Mucosa of descending colon (tissue), 3 donors: ENCODE measurements around the gene SPAG6. TPM values are rescaled to one million over a fixed set of nuclear protein-coding genes. Genes with fewer than 3 reads are reported as not detected.

Experiments
- ATAC-seq: fragments of 200-7000 bp; cut with Tn5 transposase; one replicate; pipeline ENCODE4 v1.9.1; 2020; ENCODE audit warnings: mild to moderate bottlenecking, moderate library complexity
- DNase-seq, 3 donors: peaks; one replicate each; pipeline ENCODE4 v3.0.0-alpha.2; 2020
- H3K36me3 ChIP-seq: fragments of 200-600 bp; one replicate; pipeline ENCODE4 v1.8.0; 2021; ENCODE audit warnings: low read depth, mild to moderate bottlenecking
- H3K4me1 ChIP-seq: fragments of 200-600 bp; one replicate; pipeline ENCODE4 v1.8.0; 2021; ENCODE audit warnings: low read depth, mild to moderate bottlenecking
- H3K4me3 ChIP-seq: fragments of 200-600 bp; one replicate; pipeline ENCODE4 v1.8.0; 2021; ENCODE audit warnings: mild to moderate bottlenecking
- H3K9me3 ChIP-seq: fragments of 200-600 bp; one replicate; pipeline ENCODE4 v1.8.0; 2021; ENCODE audit warnings: mild to moderate bottlenecking
- intact Hi-C, 2 donors: fragments of 100-400 bp; cut with DNase I in 1 of 2; cut with micrococcal nuclease in 1 of 2; formaldehyde crosslinking; loops; one replicate each; pipeline versions ENCODE4 v1.11.0 to v1.11.1; 2022; cut with DNase I, micrococcal nuclease
- long read RNA-seq, 2 donors: library from polyadenylated mRNA; unstranded; transcript quantifications; one replicate each; pipeline ENCODE4 v2.0.0, GENCODE V29; 2019 to 2021
- total RNA-seq, 3 donors: library from RNA; stranded (reverse); fragmentation: NEBNext Ultra II Directional in 2 of 3; extraction: Animal tissue kit (Norgen Biotek cat#: 25700) in 2 of 3; gene quantifications; one replicate each; pipeline versions ENCODE4 v1.2.1 to v1.2.4, GENCODE V29; 2021 to 2023
- TF ChIP-seq, protein P1 (sequence below): fragments of 200-600 bp; IDR thresholded peaks from one replicate; pipeline ENCODE4 v1.8.0; 2022; ENCODE audit warnings: antibody characterized with exemption, mild to moderate bottlenecking
- donor health status: DM: no; HTN: no; CAD: no; lungs with moderate emphysema.
- donor health status: DM: no; HTN: no; CAD: no.
- donor health status: DM: no; HTN: yes; CAD: no.

SPAG6 gene
- not detected for total RNA-seq
- long read RNA-seq, donor 1: 0 reads
- long read RNA-seq, donor 2: 0 reads

DNA sequence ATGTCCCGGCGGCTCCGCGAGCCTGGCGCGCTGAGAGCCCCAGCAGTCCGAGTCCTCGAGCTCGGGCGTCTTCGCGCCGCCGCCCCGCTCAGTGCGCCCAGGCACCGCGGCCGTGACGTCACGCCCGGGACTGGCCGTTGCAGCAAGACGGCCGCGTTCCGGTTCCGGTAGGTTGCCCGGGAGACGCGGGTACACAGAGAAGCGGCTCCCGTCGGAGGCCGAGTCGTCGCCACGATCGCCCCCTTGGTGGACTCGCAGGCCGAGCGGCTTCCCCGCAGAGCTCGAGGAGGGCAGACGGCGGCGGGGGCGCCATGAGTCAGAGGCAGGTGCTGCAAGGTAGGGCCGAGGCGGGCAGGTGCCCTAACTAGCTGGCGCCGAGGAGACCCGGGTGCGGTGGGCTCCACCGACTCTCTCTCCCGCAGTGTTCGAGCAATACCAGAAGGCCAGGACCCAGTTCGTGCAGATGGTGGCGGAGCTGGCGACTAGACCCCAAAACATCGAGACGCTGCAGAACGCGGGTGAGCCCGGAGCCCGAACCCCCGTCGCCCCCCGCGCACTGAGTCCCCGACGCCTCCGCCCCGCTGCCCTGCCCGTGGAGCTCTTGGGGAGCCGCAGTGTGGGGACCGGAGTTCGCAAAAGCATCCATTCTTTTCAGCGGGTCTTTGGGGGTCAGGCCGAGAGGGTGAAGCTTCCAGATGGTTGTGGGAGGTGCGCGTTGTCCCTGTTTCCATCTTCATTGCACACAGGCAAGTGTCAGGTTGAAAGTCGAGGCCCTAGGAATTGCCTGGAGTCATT, at the start of gene SPAG6:
Gene SPAG6 (plus strand): TSS at position 196 of the 795 bp plus-strand sequence. CDS start 116 bp downstream, at position 312.
- TF ChIP-seq, protein P1, sequence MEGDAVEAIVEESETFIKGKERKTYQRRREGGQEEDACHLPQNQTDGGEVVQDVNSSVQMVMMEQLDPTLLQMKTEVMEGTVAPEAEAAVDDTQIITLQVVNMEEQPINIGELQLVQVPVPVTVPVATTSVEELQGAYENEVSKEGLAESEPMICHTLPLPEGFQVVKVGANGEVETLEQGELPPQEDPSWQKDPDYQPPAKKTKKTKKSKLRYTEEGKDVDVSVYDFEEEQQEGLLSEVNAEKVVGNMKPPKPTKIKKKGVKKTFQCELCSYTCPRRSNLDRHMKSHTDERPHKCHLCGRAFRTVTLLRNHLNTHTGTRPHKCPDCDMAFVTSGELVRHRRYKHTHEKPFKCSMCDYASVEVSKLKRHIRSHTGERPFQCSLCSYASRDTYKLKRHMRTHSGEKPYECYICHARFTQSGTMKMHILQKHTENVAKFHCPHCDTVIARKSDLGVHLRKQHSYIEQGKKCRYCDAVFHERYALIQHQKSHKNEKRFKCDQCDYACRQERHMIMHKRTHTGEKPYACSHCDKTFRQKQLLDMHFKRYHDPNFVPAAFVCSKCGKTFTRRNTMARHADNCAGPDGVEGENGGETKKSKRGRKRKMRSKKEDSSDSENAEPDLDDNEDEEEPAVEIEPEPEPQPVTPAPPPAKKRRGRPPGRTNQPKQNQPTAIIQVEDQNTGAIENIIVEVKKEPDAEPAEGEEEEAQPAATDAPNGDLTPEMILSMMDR: no peak
- H3K9me3 ChIP-seq: no peaks in the 10 kb centered on the region
- peak; percentile 14 for ATAC-seq
- H3K4me1 ChIP-seq: peaks cover 6% of the 10 kb centered on the region
- peak; percentile 55 to 69 (median 63) for DNase-seq
- intact Hi-C loops: no loop called here
- no peak within 1 kb of the TSS for H3K4me3 ChIP-seq
- H3K36me3 ChIP-seq: no peaks in the 10 kb centered on the region

DNA sequence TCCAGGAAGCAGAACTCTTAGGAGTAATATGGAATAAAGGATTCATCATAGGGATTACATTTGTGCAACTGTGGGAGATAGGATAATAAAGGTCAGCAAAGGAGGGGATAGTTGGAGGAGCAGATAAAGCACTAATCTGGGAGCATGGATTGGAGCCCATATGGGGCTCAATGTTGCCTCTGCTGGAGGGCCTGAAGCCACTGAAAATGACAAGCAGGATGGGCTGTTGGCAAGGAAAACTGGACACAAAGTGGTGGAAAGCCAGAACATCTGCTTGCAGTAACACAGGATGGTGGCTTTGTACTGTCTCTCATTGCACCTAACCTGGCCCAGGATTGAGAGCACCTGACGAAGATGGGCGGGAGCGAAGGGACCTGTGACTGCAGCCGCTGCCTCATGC, 44.1 kb upstream of the SPAG6 start:
- H3K9me3 ChIP-seq: no peaks in the 10 kb centered on the region
- DNase-seq (no peak), ATAC-seq (no peak)
- H3K4me3 ChIP-seq: no peak overlapping the region
- no peaks in the 10 kb centered on the region for H3K36me3 ChIP-seq
- TF ChIP-seq, protein P1: no peak
- no peaks in the 10 kb centered on the region for H3K4me1 ChIP-seq
- intact Hi-C loops: no loop called here

DNA sequence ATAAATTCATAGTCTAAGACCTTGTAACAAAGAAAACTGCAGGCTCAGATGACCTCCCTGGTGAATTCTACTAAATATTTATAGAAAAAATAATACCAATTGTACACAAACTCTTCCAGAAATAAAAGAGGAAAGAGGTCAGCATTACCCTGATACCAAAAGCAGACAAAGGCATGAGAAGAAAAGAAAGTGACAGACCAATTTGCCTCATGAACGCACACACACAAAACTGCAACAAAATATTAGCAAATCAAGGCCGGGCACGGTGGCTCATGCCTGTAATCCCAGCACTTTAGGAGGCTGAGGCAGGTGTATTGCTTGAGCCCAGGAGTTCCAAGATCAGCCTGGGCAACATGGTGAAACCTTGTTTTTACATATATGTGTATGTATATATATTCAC, 41.8 kb upstream of the SPAG6 start:
- intact Hi-C loops: no loop called here
- Histone ChIP-seq H3K9me3 (no peaks in the 10 kb centered on the region), H3K4me1 (no peaks in the 10 kb centered on the region), H3K36me3 (no peaks in the 10 kb centered on the region), H3K4me3 (no peak overlapping the region)
- DNase-seq (no peak), ATAC-seq (no peak)
- TF ChIP-seq, protein P1: no peak

DNA sequence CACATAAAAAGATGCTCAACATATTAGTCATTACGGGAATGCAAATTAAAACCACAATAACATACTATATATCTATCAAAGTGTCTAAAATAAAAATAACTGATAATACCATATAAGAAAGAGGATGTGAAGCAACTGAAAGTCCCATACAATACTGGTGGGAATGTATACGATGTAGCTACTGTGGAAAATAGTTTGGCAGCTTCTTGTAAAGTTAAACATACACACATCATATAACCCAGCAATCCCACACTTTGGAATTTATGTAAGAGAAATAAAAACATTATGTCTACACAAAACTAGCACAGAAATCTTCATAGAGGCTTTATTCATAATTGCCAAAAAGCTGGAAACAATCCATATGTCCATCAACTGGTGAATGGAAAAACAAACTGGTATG, 39.6 kb upstream of the SPAG6 start:
- intact Hi-C loops: no loop called here
- TF ChIP-seq, protein P1: no peak
- Histone ChIP-seq H3K4me1 (no peaks in the 10 kb centered on the region), H3K9me3 (no peaks in the 10 kb centered on the region), H3K4me3 (no peak overlapping the region), H3K36me3 (no peaks in the 10 kb centered on the region)
- DNase-seq (no peak), ATAC-seq (no peak)

DNA sequence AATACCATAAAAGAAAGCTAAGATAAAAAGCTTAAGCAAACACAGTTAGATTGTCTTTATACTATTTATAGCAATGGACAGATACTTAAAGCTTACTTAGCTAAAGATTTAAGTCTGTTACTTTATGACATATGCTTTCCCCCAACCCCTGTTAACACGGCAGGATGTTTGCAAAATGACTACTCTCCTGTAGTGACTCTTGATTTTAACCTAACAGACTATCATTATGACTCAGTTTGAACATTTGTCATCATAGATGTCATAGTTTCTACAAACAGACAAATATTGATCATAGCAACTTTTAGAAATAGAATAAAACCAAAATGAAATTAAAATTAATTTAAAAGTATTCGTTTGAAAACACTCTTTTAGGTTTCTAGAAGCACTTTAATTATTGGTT, 36.9 kb upstream of the SPAG6 start:
- Histone ChIP-seq H3K9me3 (no peaks in the 10 kb centered on the region), H3K36me3 (no peaks in the 10 kb centered on the region), H3K4me1 (no peaks in the 10 kb centered on the region), H3K4me3 (no peak overlapping the region)
- no peak for ATAC-seq
- TF ChIP-seq, protein P1: no peak
- DNase-seq: no peak
- intact Hi-C loops: no loop called here
